Amniotic stem cell (primary cell): Measurements from ENCODE around the gene BAHCC1.

ENCODE experiments used
- DNase-seq: peaks from one replicate; lab custom pipeline; 2025; lab: John Stamatoyannopoulos, UW

BAHCC1 gene

DNA sequence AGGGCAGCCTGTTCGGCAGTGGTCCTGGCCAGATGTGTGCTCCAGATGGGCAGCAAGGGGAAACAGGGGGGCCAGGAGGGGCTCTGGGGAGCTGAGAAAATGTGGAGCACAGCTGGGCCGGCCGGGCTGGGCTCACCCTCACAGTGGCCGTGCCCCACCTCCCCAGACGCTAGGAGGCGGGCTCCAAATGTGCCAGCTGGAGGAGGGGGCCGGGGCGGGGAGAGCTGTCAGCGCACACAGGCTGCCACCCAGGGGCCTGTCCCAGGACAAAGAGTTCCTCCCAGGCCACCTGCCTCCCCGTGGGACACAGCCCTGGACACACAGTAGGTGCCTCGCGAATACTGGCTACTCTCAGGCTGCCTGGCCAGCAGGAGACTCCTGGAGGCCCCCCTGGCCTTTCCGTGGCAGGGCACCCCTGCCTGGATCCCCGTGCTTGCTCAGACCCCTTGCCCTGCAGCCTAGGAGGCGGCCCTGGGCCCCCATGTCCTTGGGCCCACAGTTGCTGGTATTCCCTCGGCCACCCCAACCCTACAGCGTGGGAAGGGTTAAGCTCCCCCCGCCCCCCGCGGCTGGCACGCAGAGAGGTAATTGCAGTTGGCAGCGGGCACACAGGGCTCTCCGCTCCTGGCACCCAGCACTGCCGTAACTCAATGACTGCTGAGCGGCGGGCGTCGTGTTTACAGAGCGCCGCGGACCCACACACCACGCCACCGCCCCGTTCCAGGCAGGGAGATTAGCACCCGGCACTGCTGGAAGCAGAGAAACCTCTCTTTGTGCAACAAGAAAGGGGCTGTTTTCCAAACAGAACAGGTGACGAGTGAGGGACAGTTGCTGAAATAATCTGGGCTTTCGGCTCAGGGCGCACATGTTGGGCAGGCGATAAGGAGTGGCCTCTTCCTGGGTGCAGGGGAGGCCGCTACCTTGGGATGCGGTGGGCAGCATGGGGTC is 32.2 kb downstream of the BAHCC1 start:
- DNase-seq = no peak

DNA sequence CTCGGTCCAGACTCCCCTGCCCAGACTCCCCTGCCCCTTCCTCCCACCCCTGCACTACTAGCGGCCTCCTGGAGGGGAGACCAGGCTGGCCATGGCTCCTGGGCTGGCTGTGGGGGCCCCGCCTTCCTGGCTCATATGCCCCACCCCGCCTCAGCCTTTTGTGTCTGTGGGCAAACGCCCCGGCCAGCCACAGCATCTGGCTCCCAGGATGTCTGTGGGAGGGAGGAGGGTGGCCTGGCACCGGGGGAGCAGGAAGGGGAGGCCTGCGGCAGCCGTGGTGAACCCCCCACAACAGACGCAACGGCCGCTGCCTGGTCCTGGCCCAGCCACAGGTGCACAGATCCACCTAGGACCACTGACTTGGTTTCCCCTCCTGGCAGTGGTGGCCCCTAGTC is 32.9 kb downstream of the BAHCC1 start:
- no peak for DNase-seq

DNA sequence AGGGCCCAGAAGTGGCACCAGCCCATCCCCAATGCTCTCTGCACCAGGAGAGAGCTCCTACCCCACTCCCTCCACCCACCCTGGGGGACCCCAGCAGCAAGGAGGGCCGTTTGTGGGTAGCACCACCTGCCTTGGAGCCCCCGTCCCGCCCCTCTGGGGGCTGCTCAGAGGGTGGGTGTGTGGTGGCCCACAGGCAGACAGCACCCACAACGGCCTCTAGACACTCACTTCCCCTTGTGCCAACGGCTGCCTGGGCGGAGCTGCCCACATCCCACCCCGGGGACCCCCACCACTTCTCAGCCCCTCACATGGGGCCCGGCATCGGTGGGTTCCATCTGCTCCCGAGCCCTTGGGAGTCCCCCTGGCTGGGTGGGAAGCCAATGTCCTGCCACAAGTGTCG is 33.3 kb downstream of the BAHCC1 start:
- DNase-seq = no peak

DNA sequence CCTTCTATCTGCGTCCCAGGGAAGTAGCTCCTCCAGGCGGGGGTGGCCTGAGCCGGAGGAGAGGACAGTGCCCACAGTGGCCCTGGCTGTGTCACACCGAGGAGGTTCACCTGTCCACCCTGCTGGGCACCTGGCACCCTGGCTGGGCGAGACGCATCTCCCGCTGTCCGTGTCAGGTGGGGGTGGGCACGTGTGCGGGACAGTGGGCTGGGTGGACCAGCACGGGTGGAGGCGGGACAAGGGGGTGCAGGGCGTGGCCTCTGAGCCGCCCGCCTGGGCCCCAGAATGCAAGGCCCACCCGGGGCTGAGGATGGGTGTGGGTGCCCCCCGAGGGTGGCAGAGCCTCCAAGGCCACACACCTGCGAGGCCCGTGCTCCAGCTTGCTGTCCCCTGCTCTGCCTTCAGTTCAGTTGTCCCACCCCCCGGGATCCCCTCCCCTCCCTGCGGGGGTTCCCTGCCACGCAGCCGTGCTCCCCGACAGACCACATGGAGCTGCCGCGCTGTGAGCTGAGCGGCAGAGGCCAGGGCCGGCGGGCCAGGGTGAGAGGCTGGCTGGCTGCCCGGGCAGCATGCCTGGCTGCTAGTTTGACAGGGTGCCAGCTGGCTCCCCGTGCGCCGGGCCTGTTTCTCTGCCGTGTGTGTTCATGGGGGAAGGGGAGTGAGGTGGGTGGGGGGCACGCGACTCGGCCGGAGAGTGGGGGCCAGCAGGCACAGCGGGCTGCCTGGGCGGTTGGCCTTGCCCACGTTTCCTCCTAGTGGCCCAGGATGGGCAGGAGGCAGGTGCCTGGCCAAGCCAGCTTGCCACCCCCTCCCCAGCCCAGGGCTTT is 33.9 kb downstream of the BAHCC1 start:
- peak; percentile 17 for DNase-seq

DNA sequence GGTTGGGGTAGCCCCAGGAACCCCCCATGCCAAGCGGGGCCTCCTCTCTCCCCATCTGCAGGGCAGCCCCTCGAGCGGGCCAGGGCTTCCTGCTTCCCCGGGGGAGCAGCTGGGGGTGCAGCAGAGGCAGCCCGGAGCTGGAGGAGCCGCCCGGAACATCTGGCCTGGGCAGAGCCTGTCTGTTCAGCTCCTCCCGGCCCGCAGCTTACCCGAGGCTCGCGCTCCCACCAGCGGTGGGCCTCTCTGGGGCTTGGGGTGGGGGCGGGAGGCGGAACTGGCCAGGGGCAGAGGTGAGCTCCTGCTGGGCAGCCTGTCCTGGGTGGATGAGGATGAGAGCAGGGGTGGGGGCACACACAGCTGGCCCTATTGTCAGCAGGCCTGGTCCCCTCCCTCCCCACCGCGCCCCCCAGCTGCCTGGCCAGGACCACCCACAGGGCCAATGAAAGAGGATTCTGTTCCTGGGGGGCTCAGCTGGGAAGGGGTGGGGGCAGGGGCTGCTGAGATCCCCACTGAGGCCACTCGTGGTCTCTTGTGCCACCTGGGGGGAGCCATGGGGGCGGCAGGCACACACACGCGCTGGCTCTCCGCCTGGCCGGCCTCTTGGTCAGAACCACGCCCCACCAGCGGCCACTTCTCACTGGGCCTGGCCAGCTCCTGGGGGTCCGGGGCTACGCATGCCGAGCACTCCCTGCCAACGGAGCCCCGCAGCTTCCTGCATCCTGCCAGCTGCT is 34.7 kb downstream of the BAHCC1 start:
- DNase-seq = no peak

DNA sequence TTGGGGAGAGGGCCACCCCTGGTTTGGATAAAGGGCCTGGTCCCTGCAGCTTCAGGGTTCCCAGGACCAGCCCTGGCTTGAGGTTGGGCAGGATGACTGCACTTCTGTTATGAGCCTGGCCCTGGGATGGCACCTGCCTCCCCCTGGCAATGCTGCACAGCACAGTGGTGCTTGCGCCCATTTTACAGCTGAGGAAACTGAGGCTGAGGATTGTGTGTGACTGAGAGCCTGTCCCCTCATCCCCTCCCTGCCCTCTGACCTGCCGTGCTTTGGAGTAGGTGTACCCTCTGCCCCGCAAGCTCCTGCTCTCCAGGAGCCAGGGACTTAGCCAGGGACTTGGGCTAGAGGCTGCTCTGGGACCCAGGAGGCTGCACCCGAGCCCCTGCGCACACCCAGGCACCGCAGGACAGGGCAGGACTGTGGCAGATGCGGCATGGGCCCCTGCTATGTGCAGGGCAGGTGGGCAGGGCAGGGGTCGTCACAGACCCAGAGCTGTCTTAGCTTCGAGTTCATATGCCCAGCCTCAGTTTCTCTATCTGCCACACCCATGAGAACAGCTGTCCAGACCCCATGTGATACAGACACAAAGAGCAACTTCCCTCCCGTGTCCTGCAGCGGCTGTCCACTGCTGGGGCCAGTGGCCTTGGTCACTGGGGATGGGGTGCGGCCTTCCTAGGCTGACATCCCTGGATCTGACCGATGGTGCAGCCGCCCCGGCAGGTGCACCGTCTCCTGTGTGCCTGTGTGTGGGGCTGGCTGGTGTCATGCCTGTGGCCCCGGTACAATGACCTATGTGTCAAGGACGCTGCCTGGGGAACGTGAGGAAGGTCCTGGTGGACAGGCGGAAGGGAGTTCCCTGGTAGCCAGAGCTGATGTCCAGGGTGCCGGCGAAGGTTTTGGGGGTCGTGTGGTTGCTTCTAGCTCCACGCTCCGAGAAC is 36.6 kb downstream of the BAHCC1 start:
- no peak for DNase-seq

DNA sequence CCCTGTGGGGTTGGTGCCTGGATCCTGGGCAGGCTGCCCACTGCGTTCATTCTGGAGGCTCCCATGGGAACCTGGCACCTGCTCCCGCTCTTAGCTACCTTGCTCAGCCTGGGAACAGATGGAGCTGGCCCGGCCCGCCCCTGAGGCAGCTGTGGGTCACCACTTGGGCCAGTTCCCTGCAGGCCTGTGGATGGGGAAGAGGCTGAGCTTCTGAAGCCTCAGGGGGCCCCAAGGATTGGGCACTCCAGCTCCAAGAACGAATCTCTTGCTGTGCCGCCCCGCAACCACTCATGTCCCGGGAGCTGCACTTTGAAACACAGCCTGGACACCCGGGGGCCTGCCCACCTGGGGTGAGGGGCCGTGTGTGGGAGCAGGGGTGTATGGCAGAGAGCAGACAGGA is 37.7 kb downstream of the BAHCC1 start:
- no peak for DNase-seq

DNA sequence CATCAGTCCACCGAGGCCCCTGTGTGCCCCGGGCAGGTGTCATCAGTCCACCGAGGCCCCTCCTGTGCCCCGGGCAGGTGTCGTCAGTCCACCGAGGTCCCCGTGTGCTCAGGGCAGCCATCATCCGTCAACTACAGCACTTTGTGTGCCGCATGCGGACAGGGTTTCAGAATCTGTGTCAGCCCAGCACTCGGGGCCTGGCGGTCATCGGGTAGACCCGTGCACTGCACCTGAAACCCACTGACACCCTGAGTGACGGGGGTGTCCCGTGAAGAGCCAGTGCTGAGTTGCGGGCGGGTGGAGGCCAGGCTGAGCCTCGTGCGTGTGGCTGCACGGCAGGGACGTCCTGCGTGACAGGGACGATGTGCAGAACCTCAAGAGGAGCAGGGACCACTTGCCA is 38.4 kb downstream of the BAHCC1 start:
- DNase-seq = no peak

DNA sequence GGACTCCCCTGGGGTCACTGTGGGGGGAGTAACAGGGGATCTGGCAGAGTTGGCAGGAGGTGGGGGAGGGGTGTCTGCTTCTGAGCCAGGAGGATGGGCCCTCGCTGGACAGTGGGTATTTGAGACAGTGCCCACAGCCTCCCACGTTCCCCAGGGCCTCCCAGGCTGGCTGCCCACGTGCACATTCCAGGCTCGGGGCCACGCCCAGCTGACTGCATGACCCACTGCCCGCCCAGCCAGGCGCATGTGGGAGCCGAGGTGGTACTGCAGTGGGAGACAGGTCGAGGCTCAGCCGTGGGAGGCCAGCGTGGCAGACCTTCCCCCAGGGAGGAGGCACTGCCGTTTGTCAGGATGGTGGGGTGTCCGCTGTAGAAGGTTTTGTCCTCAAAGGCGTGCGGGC is 38.8 kb downstream of the BAHCC1 start:
- DNase-seq = no peak

DNA sequence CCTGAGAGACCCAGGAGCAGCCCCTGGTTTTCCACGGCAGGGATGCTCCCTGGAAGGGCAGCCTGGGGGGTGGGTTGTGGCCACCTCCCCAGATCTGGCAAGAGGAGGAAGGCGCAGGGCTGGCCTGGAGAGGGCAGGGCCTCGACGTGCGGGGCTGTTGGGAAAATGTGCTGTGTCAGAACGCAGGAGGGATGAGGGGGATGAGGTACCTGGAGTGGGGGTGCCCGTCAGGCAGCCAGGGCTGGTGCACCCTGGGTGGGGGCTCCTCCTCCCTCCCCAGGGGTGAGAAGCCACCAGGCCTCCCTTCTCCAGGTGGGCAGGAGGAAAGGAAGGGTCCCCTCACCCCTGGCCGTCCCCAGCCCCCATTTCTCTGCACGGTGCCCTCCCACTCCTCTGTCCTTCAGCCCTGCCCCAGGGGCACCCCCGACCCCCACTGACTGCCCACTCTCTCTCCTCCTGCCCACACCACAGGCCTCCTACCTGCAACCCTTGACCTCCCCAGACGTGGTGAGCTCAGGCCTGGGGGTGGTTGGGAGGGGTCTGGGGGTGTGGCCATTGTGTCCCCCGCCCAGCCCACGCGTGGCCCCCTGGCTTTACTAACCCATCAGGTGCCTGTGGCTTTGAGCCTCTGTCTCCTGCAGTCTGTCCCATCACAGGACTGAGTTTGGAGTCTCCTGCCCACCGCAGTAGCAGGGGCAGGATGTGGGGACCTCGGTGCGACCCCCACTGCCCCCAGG is 39.6 kb downstream of the BAHCC1 start:
- no peak for DNase-seq

DNA sequence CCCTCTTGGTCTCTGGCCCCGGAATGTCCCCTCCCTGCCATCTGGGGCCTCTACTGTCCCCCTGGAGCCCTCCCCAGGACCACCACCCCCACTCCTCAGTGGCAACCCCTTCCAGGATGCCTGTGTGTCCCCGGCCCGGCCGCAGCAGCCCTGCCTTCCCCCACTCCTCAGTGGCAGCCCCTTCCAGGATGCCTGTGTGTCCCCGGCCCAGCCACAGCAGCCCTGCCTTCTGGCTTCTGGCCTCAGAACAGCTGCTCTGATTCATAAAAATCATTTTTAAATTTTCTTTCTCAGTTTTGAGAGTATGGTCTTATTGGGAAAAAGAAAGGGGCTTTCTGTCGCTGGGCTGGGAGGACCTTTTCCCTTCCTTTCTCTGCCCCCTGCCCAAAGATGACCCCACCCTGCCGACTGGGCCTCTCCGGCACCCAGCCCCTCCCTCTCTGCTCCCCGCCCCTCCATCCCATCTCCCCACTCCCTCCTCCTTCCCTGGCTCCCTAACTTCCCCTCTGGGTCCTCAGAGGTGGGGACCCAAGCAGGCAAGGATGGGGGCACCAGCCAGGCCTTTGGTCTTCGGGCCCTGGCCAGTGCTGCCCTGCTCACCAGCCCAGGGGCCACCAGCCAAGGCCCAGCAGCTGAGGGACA is 40.5 kb downstream of the BAHCC1 start:
- no peak for DNase-seq

DNA sequence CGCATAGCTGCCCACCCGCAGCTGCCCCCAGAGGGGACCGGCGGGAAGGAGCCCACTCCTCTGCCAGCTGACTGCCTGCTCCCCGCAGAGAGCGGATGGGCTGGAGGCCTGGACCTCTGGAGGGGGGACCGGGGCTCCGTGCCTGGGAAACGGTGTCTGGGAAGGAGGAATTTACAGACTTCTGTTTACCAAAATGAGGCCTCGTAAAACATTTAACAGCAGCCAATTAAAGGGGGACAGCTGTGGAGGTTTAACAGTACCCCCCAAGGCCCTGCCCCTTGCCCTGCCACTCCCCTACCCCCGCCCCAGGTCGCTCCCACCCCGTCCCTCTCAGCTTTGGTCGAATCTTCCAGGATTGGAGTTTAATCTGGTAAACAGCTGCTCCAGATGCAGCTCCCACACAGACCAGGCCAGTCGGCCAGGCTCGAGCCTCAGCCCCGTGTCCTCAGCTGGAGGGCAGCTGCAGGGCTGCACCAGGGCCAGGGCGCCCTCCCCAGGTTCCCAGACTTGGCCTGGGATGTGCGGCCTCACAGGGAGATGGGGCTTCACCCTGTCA is 41.1 kb downstream of the BAHCC1 start:
- DNase-seq = no peak

DNA sequence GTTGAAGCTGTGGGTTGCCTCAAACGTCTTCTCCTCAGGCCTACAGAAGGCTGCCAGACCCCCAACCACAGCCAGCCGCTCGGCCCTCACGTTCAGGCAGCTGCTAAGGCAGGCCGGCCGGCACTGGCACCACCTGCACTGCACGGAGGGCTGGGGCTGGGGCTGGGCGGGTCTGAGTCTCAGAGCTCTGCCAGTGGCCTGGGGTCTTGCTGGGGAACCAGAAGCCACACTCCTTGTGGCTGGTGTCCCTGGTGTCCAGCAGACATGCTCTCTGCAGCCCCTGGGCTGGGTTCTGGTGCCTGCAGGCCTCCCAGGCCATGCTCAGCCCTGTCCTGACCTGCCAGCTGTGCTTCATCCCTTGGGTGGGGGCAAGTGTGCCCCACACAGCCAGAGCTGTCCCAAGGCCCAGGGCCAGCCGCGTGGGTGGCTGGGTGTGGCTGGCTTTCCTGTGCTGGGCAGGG is 42.0 kb downstream of the BAHCC1 start:
- DNase-seq = no peak

DNA sequence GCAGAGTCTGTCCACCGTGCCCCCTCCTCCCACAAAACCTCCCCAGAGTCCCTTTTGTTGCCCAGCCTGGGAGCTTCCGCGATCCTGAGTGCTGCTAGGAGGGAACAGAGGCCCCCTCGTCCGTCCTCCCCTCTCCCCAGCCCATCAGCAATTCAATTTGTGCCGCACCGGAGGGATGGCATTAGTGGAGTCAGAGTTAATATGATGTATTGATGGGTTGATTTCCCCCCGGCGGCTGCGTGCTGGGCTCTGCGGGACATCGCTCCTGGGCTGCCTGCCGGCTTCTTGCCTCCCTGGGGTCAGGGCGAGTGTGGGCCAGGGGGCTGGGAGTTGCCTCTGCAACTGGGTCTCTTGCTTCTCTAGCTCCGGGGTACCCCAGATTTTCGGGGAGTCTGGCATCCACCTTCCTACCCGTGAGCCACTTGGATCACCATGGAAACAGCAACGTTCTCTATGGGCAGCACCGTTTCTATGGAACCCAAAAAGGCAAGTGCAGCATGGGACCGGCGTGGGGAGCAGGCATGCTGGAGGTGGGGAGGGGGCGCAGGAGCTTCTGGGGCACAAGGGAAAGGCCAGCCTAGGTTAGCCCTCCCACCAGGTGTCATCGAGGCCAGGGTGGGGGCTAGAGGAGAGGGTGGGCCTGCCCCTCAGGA is 42.9 kb downstream of the BAHCC1 start:
- DNase-seq = no peak

DNA sequence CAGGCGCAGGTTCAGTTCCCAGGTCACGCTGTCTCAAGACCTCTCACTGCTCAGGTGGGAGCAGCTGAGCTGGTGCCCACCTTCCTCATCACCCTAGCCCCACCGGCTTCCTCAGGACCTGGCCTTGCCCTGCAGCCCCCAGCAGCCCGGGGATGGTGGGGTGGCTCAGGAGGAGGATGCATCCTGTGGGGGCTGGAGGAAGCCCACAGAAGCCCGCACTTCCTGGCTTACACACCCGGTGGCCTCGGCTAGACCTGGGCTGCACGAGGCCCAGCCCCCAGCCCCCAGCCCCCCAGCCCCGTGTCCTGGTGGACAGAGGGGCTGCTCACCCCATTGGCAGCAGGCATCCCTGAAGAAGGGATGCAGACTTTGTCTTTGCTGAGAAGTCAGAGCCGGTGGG is 43.4 kb downstream of the BAHCC1 start:
- no peak for DNase-seq

DNA sequence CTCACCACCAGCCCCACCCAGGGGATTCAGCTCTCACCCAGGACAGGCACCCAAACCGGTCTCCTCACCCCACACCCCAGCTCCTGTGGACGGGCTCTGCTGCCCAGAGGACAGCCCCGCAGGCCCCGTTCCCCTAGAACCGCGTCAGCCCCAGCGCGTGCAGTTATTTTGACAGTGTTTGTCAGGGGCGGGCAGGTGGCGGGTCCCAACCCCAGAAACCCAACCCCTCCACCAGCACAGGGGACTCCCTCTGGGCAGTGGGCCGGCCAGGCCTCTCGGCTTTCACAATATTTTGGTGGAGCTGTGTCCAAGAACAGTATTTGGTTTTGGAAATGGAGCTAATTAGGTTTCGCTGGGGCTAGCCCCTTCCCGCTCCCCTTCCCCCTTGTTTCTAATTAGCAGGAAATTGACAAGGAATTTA is 44.8 kb downstream of the BAHCC1 start:
- DNase-seq = no peak

DNA sequence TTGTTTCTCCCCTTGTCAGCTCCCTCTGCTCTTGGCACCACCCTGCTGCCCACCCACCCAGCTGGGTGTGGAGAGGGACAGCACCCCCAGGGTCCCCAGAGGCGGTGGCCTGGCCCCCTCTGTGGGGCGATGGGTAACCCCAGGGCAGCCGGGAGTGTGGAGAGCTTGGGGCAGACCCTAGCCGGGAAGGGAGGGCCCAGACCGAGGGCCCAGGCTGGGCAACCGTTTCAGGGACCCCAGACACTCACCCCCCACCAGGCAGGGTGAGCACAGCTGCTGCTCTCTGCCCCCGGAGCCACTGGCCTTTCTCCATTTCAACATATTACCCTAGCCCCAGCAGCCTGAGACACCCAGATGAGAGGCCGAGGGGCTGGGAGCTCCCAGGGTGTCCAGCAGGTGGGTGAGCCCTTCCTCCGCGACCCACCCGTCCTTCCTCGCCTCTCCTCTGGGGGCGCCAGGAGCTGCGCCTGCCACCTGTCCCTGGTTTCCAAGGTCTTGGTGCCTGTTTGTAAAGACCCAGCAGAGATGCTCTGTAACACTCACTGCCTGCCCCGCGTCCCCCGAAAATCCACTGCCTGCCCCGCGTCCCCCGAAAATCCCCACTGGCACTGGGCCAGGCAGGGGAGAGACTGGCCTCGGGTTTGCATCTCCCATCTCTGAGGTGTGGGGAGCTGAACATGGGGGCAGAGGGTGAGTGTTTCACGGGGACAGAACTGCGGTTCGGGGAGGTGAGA is 45.4 kb downstream of the BAHCC1 start:
- DNase-seq = no peak

DNA sequence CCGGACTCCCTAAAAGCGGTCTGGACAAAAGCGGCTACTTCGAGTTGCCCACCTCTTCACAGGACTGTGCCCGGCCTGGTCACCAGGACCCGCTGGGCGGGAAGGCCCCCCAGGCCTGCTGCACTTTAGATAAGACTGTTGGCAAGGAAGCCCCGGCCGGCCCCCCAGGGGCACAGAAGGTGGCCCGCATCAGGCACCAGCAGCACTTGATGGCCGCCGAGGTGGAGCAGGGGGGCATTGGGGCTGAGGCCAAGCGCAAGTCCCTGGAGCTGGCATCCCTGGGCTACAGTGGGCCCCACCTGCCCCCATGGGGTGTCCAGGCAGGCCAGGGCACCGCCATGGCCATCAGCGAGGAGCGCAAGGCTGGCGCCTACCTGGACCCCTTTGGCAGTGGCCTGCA is 47.5 kb downstream of the BAHCC1 start:
- no peak for DNase-seq
